Dermis blood vessel endothelial cell (primary cell): ENCODE measurements around the gene HS3ST1. TPM values are rescaled to one million over a fixed set of nuclear protein-coding genes. Genes with fewer than 3 reads are reported as not detected.
A peak's percentile ranks its signal among the peaks of the same experiment; 100 is the strongest.

Source experiments
- DNase-seq: peaks from one replicate; pipeline ENCODE4 v3.0.0; 2010
- total RNA-seq: library from RNA; depleted of rRNA; stranded (reverse); fragments of >200 nt; gene quantifications from 2 replicates; pipeline ENCODE4 v1.2.3, GENCODE V29; 2014

The HS3ST1 gene
- total RNA-seq, 1 donor from 2014 or later: 0.17 TPM

DNA sequence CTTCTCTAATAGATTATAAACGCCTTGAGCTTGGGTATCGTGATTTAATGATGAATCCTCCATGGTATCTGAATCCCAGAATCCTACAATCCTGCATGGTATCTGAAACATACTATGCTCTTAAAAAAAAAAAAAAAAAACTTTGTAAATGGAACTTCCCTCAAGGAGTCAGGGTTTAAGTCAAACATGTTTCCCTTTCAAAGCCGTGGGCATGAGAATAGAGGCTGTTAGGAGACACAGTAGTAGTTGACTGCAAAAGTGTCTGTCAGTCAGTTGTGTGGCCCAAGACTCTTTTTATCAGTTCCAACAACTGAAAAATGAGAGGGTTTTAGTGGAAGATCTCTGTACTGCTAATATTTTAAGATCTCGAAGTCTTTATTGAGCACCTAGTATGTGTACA lies 2.4 kb upstream of the HS3ST1 start:
- no peak for DNase-seq

DNA sequence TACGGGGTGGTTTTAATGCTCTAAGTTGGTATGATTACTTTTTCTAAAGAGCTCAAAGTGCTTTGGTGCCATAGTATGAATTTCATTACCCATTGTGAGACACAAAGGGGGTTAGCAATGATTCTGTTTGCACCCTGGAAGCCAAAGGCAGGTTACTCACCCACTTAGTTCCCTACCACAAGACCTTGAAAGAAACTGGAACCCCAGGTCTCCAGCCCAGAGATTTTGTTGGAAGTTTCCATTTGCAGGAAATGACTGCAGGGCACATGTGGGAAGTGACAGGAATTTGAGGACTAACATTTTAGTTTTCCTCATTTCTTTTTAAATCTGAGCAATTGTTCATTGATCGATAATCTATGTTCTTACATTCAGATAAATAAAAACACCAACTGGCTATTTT lies 1.8 kb upstream of the HS3ST1 start:
- no peak for DNase-seq

DNA sequence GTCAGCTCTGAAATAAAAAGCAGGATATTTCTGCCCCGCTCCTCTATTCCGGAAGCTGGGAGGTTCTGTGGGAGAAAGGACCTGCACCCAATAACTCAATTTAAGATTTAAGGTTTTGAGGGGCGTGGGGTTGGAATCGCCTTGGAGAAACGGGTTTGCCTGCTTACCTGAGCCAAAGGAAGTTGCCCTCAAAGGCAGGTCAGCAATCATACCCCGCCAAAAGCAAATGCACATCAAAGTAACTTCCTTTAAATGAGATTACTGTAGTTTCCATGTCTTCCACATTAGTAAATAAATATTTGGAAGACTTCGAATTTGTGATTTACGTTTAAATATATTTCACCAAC lies 978 bp upstream of the HS3ST1 start:
- no peak for DNase-seq

DNA sequence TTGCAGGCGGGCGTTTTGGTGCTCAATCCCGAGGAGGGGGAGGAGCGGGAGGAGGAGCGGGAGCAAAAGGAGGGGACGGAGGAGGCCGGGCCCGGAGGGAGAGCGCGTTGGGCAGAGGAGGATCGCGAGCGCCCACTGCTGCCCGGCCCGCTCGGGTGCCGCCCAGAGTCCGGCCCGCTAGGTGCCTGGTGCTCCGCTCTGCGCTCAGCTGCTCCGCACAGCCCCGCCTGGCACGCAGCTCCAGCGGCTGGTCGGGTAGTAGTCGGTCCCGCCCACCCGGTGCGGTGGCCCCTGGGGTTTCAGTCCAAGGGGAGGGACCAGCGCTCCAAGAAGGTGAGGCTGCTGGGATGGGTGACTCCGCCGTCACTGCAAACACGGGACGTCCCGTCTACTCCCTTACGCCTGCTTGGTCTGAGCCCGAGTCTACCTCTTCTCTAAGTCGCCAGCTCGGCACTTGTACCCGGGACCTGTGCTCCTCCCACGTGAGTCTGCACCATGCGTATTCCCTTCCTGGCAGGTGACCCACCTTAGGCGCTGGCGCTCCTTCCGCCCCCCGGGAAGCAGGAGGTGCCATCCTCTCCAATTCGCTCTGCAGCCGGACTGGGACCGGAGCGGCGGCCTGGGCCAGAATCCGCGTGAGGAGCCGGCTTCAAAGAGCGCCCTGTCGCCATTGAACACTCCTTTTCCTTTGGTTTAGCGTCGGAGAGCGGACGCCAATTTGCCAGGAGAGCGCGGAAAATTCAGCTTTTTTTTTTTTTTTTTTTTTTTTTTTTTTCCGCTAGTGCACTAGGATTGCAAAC lies 405 bp upstream of the HS3ST1 start:
- DNase-seq: peak; percentile 77

DNA sequence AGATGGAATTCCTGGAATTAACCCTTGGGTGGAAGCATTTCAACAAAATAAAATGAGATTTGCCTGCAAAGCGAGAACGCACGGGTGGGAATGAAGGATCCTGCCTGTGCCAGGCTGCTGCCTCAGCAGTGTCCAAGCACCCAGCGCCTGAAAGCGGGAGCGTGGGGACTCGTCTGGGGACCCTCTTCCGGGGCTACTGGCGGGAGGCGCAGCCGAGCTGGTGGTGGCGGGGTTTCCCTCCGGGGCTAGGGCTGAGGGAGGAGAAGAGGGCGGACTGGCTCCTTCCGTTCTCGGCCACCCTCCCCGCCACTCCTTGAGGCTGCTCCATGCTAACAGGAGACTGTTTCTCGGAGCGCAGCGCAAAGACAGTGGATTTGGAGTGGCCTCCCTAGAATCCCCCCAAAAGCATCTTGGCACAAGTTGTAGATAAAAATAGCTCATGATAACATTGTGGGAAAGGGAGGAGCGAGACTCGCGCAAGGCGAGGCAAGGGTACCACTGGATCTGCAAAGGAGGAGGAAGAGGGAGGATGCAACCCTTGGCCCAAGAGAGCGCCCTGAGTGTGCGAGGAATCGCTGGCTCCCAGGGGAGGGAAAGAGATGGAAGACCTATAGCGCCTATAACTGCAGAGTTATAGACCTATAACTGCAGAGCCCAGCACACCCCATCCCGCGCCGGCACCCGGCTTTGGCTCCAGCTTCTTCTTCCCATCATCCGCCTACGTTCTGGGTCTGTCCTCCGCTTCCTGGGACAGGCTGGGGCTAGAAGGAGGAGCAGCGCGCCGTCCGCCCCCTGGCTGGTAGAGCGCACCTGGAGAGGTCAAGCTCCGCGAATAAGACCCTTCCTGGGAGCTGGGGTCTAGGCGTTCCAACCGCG lies 1.3 kb downstream of the HS3ST1 start:
- DNase-seq: no peak

DNA sequence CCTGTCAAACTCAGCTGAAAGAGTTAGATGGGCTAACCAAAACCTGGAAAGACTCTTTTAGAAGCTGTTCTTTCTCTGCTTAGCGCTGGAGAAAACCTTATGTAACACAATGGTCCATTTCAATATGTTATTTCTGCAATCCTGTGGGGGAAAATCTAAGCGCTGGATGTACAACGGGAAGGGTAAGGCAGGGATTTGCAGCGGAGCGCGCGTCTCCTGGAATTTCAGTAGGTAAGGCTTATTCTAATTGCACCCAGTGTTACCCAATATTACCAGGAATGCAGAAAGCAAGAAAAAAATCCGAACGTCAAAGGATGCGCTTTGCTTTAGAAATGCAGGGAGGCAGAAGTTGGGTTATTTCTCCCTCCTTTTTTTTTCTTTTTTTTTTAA lies 2.0 kb downstream of the HS3ST1 start:
- DNase-seq: no peak

DNA sequence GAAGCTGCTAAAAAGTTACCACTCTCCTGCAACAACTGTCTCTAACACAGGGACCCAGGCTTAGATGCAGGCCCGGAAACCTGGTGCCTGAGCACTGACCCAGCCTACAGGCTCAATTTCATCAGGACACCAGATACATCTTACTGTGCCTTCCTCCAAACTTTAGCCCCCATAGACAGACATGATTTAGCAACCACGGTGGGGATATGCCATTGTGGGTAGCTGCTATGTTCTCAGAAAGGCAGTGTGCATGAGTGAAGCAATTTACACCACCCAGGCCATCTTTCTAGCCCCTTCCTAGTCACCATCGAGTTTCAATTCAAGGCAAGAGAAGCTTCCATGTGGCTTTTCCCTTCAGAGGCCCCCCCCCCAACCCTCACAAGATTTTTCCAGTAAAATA lies 2.7 kb downstream of the HS3ST1 start:
- DNase-seq: no peak

DNA sequence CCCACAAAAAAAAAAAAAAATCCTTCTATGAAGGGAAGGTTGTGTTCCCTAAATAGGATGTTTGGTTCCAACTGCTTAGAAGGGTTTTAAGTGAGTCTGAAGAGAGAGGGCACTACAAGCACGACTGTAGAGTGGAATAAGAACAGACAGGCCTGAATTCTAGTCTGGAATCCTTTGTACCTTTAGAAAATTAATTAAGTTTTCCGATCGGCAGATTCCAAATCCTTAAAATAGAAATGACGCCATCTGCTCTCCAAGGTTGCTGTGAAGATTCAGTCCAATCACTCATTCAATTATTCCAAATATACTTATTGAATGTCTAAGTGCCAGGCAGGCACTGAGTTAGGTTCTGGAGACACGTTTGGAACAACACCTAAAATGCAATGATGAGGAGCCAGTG lies 3.8 kb downstream of the HS3ST1 start:
- no peak for DNase-seq

DNA sequence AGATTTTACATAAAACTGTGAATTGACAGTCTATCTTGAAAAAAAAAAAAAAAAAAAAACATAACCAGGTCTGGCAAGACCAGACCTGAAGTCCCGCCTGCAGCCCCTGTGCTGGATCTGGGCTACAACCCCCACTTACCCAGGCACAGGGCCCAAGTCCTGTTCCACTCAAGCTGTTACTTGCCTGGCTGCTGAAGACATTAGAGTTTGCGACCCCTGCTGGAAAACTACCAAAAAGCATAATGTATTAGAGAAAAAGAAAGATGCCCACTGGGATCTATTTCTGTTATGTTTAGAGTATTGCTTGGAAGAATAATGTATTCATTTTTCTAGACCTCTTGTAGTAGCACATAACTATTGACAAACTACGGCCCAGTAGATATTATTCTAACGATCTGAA lies 4.7 kb downstream of the HS3ST1 start:
- peak; percentile 67 for DNase-seq

DNA sequence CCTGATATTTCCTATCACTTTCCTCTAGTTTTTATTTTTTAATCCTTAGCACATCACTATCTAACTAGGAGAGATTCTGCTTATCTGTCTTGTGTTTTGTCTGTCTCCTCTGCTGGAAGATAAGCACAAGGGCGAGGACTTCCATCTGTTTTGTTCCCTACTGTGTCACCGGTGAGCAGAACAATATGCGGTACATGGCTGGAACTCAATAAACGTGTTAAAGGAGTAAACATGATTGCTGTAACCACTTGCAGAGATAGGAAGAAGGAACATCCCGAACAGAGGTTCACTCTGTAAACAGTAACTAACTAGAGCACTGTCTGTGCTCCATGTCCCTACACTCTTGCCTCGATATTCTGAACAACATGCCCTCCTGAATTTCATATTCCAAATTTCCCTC lies 5.2 kb downstream of the HS3ST1 start:
- DNase-seq: no peak

DNA sequence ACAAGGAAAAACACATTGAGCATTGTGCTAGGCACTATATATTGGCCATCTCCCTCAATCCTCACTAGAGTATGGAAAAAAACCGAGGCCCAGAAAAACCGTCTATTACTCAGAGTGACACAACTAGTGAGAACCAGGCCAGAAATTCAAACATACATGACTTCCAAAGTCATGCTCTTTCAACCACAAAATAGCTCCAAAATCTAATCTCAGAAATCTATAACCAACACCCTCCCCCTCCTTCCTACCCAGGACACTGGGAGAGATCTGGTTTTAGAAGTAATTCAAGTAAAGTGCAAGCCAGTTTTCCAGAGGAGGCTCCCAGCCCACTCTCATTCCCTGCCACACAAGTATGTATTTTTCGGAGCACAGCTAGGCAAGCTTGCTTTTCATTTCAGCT lies 7.6 kb downstream of the HS3ST1 start:
- DNase-seq: no peak

DNA sequence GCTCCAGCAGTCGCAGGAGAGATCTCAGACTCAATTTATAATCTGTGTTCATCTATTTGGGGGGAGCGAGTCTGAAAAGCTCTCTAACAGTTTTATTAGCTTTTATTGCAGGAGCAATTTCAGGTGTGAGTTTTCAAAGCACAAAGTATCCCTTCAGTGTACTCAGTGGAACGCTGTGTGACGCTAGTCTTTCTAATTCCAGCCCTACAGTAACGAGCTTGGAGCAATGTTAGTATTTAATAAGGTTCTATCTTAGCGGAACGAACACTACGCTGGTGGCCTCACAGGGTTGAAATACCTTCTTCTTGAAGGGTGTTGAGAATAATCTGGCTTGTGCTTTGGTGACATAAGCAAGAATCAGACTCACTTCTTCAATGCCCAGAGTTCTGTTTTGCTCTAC lies 8.4 kb downstream of the HS3ST1 start:
- DNase-seq: no peak

DNA sequence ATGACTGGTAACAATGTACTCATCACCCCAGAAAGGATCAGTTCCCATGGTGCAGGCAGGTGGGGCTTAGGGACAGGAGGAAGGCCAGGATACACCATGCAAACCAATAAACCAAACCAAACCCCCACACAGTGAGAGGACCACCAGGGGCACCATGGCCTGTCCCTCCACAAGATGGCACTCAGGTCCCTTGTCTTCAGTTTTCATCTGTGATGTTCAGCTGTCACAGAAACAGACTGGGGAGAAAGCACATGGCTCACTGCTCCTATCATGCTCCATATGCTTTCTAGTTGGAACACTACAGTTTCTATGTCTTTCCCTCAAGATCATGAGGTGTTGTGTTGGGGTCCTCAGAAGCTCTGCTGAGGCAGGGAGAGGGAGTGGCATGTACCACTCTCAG lies 10.1 kb downstream of the HS3ST1 start:
- peak; percentile 48 for DNase-seq

DNA sequence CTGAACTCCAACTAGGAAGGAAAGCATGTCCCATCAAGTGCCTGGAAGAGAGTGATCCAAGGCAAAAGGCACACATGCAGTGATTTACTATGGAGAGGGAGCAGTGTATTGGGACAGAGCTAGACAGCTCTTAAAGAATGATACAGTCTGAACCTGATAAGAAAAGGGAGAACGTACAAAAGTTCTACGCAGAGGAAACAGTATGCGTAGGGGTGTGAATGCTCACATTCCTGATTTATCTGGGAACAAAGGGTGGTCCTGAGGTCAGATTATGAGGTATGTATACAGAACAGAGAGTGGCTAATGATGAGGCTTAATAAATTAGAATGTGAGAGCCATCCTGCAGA lies 12.0 kb downstream of the HS3ST1 start:
- no peak for DNase-seq

DNA sequence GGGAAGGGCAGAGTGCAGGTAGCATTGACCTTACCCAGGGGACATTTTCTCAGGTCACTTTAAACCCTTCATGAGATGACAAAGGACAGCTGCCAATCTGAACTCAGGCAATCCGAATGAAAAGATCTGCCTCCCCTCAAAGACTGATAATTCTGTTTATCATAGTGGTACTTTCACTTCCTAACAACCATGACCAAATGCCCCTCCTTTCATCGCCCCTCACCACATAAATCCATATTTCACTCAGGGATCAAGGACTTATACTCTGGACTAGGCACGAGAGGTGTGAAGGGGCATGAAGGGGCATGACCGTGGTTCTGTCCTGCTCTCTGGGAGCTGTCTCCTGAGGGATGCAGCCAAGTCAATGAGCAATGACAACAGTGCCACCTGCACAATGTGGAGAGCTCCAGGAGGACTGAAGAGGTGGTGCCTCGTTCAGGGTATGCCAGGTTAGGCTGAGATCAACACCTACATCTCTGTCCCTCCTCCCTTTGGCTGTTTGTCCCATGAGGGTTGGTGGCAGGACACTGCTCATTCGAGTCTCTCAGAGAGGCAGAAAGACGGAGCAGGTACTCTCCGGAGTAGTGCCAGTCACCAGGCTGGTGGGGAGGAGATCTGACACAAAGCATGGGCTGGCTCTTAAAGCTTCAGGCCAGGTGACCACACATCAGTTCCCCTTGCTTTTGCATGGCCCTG lies 12.5 kb downstream of the HS3ST1 start:
- no peak for DNase-seq

DNA sequence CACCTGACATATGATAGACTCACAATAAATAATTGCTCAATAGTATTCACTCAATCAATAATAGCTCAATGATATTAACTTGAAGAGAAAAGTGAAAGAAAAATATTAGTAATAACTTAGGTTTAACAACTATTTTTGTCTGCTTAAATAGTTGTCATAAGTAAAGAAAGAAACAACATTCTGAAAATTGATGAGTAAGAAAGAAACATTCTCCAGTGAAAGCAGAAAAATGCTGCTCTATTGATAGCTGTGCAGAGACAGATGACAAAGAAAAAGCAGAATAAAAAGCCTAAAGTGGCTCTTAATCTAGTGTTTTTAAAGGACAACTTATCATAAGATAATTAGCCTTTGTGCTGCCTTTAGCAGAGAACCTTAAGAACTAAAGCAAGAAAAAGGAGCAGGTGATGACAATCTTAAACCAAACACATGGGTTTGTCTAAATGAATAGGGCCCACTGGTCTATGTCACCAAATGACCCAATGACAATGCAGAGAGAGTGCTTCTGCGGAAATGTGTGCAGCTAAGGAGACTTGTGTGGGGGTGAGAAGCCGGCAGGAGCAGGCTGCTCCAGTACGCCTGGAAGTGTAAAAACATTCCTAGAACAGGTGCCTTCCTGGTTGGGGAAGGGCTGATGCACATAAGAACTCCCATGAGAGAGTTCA lies 13.2 kb downstream of the HS3ST1 start:
- DNase-seq: no peak

DNA sequence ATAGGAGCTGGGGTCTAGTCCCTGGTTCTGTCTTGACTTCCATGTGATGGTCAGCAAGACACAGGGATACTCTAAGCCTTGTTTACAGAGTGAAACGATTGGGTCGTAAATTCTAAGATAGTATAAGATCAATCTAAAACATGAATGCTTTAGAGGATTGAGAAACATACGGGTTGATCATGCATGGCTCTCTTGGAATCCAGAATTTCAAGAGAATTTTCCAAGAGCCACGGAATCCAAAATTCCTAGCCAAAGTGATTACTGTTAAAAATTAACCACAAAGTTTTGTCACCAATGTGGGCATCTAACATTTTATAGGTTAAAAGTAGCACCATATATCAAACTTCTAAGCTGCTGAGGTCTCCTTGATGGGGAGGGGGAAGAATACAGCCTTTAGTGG lies 16.5 kb downstream of the HS3ST1 start:
- DNase-seq: no peak

DNA sequence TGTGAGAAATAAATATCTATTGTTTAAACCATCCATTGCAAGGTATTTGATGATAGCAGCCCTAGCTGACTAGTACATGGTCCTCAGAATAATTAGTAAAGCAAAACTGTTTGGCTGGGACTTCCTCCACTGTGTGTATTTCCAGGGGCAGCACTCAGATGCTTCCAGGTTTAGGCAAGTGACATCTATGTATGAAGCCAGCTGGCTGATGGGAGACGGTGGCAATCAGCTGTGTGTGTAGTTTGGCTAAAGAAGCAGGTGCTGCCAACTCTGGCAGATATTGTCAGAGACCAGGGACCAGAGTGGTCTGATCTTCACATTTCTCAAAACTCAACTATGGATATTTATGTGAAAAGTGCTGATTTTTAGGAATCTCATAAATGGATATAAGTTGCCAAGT lies 19.1 kb downstream of the HS3ST1 start:
- DNase-seq: no peak

DNA sequence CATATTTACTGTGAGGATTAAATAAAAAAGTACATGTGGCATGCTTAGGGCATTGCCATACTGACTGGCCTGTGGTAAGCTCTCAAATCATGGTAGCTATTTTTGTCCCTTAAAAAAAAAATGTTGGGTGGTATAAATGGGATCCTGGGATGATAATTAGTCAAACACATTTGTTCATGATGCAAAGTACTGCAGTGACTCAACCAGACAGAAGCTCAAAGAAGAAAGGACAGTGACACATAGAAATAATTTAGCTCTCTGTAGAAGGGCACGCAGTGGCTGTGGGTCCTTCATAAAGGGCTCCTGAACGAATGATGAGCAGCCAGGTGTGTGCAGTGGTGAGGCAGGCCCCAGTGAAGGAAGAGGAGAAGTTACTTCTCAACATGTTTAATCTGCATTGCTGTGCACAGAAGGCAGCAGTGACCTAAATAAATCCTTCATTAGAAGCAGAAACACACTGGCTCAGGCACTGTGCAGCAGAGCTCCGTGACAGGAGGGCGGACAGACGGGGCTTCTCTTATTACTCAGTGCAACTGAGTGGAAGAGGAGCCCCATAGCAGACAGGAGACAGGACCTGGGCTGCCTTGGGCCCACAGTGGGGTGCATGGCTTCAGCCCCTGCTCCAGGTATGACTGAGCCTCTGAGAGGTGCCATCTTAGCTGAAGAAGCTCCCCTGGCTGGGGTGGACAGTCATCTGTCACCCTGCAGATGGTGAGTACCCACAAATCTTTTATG lies 20.3 kb downstream of the HS3ST1 start:
- DNase-seq: no peak

DNA sequence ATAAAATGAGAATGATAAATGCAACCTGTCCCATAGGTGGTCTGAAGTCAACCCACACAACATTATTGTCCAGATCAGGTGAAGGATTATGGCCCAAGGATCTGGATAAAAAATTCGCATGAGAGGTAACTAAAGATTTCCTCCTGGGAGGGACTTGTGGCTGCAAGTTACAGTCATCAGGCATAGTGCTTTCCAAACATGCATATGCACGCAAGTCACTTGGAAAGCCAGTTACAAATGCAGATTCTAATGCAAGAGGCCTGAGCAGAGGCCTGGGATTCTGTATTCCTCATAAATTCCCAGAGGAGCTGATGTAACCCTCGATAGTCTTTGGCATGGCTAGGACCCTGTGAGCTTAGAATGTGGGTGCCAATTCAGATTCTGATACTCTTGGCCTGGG lies 21.1 kb downstream of the HS3ST1 start:
- no peak for DNase-seq

DNA sequence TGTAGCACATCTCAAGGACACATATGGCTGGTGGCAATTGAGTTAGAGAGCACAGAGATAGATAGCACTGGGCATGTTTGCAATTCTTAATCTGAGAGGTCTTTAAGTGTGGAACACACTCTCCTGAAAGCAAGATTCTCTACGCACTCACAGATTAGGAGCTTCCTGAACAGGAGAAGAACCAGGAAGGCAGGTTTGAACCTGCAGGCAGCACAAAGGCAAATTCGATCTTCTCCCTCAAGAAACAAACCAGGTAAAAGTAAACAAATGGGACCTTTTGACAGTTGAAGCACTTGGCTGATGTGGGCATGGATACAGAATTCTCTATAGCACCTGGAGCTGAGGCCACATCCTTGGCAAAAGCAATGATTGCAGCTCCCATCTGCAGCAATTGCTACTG lies 24.3 kb downstream of the HS3ST1 start:
- no peak for DNase-seq

DNA sequence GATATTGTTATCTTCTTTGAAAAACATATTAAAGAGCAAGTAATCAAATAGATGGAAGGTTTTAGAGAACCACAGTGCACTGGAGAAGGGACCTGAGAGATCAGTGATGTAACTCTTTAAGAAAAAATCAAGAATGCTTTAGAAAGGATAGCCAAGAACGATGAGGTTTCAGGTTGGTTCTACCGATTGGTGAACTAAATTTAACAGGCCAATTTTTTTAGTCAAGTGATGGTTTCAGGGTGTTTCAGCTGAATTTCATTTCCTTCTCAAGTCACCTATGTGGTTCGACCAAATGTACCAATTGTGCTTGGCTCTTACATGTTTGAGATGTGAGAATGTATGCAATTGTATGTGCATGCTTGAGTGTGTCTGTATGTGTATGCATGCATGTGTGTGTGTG lies 26.5 kb downstream of the HS3ST1 start:
- no peak for DNase-seq
